NK-92 treated with Interleukin-12 subunit alpha and Interleukin-12 subunit beta, amount 100 ng/mL, for 24 hours (cell line): ENCODE results near the gene RBAK.
A peak's percentile ranks its signal among the peaks of the same experiment; 100 is the strongest.
"Not testable (repeated sequence)": the region's sequence is repeated elsewhere in the genome, so short reads cannot be mapped to it uniquely, and the experiment has no call there.

ENCODE experiments used
- DNase-seq: peaks from one replicate; lab custom pipeline; 2025; lab: John Stamatoyannopoulos, UW

RBAK gene

GRCh38 chr7:5045558-5046396 lies at the start of gene RBAK:
Gene RBAK, plus strand, starts transcription at chr7:5045860. Its CDS starts 2,217 bp downstream, at chr7:5048077.
- DNase-seq = peak; percentile 91

DNA sequence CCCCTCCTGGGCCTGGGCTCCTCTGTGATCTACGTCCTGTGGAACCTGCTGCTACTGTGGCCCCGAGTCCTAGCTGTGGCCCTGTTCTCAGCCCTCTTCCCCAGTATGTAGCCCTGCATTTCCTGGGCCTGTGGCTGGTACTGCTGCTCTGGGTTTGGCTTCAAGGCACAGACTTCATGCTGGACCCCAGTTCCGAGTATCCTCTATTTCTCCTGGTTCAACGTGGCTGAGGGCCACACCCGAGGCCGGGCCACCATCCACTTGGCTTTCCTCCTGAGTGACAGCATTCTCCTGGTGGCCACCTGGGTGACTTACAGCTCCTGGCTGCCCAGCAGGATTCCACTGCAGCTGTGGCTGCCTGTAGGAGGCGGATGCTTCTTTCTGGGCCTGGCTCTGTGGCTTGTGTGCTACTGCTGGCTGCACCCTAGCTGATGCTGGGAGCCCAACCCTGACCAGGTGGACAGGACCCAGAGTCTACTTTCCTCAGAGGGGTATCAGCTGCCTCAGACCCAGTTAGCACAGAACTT lies 48.9 kb upstream of the RBAK start:
- no peak for DNase-seq

DNA sequence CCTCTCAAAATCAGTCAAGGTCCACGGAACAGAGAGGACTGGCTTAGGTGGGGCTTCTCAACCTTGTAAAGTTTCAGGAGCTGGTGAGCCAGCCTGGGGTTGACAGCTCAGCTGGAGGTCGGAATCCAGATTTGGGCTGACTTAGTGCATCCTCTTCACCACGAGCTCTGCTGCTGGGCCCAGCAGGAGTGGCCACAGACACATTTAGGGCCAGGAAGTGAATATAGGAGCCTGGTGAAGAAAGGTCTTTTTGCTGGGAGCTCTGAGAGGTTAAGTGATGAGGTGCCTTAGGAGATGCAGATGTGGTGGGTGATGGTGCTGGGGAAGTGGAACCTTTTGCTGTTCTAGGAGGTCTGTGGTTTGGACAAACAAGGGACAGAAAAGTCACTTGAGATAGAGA lies 47.4 kb upstream of the RBAK start:
- DNase-seq = no peak

GRCh38 chr7:4998910-4999309 lies 46.8 kb upstream of the RBAK start:
- DNase-seq = no peak

DNA sequence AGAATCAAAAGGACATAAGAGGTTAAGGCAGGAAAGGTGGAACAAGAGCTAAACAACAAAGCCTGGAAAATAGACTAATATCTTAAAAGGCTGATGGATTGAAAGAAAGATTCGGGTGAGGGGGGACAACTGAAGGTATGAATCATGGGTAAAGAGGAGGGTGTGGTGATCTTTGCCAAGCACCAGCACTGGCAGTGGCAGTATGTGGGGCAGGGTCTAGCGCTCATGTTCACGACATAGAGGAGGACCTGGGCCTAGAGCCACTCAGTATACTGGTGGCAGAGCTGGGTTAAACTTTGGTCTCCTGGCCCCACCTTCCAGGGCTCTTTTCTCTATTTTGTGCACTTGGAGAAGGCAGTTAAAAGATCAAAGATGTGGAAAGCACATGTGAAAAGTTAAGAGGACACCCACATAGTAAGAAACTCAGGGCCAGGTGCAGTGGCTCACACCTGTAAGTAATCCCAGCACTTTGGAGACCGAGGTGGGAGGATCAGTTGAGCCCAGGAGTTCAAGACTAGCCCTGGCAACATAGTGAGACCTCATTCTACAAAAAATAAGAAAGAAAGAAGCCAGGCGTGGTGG lies 46.2 kb upstream of the RBAK start:
- DNase-seq = no peak

DNA sequence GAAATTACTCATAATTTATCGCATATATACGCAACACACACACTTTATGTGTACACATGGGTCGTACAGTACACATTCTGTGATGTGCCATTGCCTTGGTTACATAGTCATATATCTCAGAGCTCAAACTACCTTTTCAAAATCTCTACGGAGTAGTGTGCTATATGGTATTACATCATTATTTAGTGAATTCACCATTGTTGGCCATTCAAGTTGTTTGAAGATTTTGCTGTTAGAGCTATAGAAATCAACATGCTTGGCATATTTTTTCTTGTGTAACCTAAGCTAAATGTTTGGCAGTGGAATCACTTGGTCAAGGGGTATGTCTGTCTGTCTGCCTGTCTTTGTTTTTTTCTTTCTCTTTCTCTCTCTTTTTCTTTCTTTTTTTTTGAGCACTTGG lies 44.7 kb upstream of the RBAK start:
- no peak for DNase-seq

GRCh38 chr7:5001911-5002310 lies 43.7 kb upstream of the RBAK start:
- DNase-seq = no peak

DNA sequence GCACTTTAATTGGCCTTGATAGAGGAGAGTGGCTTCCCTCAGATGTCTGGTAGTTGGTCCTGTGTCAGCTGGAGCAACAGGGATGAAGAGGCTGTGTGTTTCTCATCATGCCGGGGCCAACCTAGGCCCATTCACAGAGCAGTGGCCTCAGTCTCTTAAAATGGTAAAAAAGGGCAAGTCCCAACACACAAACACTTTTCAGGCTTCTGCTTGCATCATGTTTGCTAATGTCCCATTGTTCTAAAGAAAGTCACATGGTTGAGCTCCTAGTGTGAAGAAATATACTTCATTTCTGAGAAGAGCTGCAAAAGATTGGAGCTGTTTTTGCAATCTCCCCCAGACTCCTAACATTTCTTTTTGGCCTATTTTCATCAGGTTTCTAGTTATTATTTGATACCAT lies 40.6 kb upstream of the RBAK start:
- DNase-seq = no peak

DNA sequence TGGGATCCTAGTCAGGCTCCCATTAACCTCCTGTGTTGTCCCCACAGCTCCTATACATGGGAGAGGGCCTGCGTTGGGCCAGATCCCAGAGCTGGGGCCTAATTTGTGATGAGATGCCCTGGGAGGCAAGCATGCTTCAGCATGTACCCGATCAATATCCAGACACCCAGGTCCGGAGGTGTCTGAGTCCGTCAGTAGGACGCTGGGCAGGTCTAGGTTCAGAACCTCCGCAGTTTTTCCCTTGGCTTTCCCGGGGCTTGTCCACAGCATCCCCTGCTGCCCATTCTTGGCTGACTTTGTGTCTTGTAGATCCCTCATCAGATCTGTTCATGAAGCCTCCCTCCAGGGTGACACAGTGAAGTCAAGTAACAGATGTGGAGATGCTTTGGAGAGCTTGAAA lies 32.7 kb upstream of the RBAK start:
- DNase-seq = no peak

- DNase-seq = not testable (repeated sequence)
Observed at GRCh38 chr7:5015936-5016335, 29.7 kb upstream of the RBAK start.

GRCh38 chr7:5017626-5018025 lies 28.0 kb upstream of the RBAK start:
- not testable (repeated sequence) for DNase-seq

- no peak for DNase-seq
Observed at GRCh38 chr7:5020098-5020497, 25.6 kb upstream of the RBAK start.

- DNase-seq = not testable (repeated sequence)
Observed at GRCh38 chr7:5020976-5021550, 24.6 kb upstream of the RBAK start.

- DNase-seq = not testable (repeated sequence)
Observed at GRCh38 chr7:5023626-5024025, 22.0 kb upstream of the RBAK start.

DNA sequence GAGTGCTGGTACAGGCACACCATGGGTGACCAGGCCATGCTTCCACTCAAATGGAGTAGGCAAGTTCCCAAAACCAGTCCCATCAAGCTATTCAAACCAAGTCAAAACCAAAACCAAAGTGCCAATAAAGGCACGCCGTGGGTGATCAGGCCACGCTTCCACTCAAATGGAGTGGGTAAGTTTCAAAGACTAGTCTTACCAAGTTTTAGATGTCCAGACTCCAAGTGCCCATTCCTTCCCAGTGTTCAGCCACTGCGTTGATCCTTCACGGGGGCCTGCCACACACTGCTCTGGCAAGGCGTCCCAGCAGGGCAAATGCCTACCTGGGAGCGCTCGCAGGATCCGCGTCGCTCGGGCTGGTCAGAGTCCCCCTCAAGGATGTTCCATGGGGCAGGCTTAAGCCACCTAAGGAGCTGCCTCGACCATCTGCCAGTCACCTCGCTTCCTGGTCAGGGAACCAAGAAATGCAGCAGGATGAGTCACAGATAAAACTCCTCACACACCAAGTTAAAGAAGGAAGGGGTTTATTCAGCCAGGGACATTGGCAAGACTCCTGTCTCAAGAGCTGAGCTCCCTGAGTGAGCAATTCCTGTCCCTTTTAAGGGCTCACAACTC lies 17.8 kb upstream of the RBAK start:
- not testable (repeated sequence) for DNase-seq

DNA sequence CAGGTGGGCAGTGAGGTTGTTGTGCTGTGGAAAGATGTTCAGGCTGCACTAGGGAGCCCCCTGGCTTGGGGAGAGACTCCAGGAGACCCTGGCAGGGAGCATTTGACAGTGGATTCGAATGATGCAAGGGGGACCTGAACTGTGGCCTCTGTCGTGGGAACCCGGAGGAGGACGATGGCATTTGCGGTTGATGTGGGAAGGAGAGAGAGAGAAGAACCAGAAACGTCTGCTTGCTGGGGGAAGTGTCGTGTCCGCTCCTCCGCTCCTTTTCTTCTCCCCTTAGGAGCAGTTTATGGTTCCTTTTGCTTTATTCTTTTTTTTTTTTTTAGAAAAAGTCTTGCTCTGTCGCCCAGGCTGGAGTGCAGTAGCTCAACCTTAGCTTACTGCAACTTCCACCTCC lies 12.5 kb upstream of the RBAK start:
- not testable (repeated sequence) for DNase-seq

- no peak for DNase-seq
Observed at GRCh38 chr7:5035276-5035675, 10.4 kb upstream of the RBAK start.

DNA sequence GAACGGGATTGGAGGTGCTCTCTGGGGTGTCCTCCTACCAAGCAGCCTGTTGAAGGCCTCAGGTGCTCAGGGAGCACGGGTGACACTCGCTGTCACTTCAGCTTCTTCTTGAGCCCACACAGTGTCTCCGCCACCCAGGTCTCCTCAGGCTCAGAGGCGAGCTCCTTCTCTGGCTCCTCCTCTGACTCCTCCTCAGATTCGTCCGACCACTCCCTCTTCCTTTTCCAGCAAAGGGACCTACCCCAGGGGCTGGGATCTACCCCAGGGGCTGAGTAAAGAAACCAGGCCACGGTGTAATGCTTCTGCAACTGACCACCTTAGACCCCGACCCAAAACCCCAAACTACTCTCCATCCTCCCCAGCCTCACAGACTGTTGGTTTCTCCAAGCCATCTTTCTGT lies 9.2 kb upstream of the RBAK start:
- no peak for DNase-seq

- no peak for DNase-seq
Observed at GRCh38 chr7:5041047-5041446, 4.6 kb upstream of the RBAK start.

- no peak for DNase-seq
Observed at GRCh38 chr7:5043661-5044060, 2.0 kb upstream of the RBAK start.

DNA sequence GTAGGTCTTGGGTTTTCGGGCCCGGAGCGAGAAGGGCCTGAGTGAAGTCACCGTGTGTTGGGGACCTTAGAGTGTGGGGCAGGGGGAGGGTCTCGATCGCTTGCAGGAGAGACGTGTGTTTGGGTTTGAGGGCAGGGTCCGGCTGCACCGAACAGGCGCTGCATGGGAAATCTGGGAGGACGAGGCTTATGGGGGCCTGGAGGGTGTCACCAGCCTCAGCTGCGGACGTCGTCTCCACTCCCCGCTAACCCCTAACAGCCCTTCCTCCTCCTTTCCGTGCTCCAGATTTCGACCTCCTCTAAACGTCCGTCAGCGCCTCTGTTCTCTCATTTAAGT lies 705 bp downstream of the RBAK start:
- DNase-seq = not testable (repeated sequence)

DNA sequence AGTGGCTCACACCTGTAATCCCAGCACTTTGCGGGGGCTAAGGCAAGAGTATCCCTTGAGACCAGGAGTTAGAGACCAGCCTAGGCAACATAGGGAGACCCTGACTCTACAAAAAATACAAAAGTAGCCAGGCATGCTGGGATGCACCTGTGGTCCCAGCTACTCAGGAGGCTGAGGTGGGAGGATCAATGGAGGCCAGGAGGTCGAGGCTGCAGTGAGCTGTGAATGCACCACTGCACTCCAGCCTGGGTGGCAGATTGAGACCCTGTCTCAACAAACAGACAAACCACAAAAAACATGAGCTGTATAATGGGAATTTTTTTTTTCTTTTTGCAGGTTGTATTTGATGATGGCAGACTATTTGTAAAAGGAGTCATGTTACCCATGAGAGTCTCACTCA lies 1.5 kb downstream of the RBAK start:
- DNase-seq = not testable (repeated sequence)

DNA sequence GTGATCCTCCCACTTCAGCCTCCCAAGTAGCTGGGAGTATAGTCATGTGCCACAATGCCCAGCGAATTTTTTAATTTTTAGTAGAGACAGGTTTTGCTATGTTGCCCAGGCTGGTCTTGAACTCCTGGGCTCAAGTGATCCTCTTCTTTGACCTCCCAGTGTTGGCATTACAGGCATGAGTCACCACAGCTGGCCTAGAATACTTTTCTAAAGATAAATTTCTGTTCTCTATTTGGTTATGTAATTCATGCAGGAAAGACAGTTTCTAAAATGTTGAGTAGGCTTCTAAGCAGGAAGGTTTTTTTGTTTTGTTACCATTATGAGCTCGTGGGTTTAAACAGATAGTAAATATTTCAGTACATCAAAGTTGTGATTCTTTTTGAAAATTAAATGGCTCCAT lies 5.0 kb downstream of the RBAK start:
- no peak for DNase-seq
